HL-60 (cell line): ENCODE data around the gene RHOB.

Source experiments
- DNase-seq, 2 experiments: peaks; one replicate each; pipeline ENCODE4 v3.0.0-alpha.2; 2010 to 2020; ENCODE audit warnings: low read depth in 1 of 2, low spot score in 1 of 2
- H3K27ac ChIP-seq: fragments of 250-450 bp; sonication (Bioruptor Pico); replicated peaks from 2 replicates; pipeline ENCODE4 v1.5.1; 2020; ENCODE audit warnings: mild to moderate bottlenecking, moderate library complexity
- H3K27me3 ChIP-seq: fragments of 250-450 bp; sonication (Bioruptor Pico); 2 replicates; pipeline ENCODE4 v1.5.1; 2021; ENCODE audit warnings: mild to moderate bottlenecking, moderate library complexity; ENCODE audit not compliant: insufficient read depth, poor library complexity, severe bottlenecking
- H3K4me3 ChIP-seq: replicated peaks from 2 replicates; pipeline ENCODE4 v1.5.1; 2011; ENCODE audit warnings: mild to moderate bottlenecking, control low read depth, low read length; ENCODE audit not compliant: insufficient read depth
- CTCF ChIP-seq: IDR thresholded peaks from one replicate; pipeline ENCODE4 v1.5.1; 2011; ENCODE audit warnings: low read length, control low read depth, inconsistent platforms; ENCODE audit not compliant: insufficient read depth
- GABPA ChIP-seq: IDR thresholded peaks from 2 replicates; pipeline ENCODE4 v1.6.1; 2012; ENCODE audit warnings: low read depth
- POLR2AphosphoS5 ChIP-seq: IDR thresholded peaks from 2 replicates; pipeline ENCODE4 v1.6.1; 2012; ENCODE audit warnings: low read depth
- REST ChIP-seq: IDR thresholded peaks from 2 replicates; pipeline ENCODE4 v1.6.1; 2012; ENCODE audit warnings: low read depth; ENCODE audit not compliant: insufficient replicate concordance
- SPI1 ChIP-seq: IDR thresholded peaks from 2 replicates; pipeline ENCODE4 v1.6.1; 2012; ENCODE audit warnings: low read depth, mild to moderate bottlenecking, borderline replicate concordance

Gene RHOB

GRCh38 chr2:20465716-20466394 is 19.0 kb downstream of the RHOB start:
- Histone ChIP-seq H3K27ac (no peak overlapping the region), H3K27me3 (no peaks in the 10 kb centered on the region), H3K4me3 (no peak overlapping the region)
- TF ChIP-seq REST (no peak), CTCF (no peak), SPI1 (no peak), POLR2AphosphoS5 (no peak), GABPA (no peak)
- no peak for DNase-seq

GRCh38 chr2:20467789-20468548 is 21.1 kb downstream of the RHOB start:
- no peak overlapping the region for H3K4me3 ChIP-seq
- H3K27me3 ChIP-seq = no peaks in the 10 kb centered on the region
- no peak overlapping the region for H3K27ac ChIP-seq
- no peak for TF ChIP-seq REST
- TF ChIP-seq SPI1 = no peak
- no peak for TF ChIP-seq GABPA
- no peak for TF ChIP-seq CTCF
- no peak for TF ChIP-seq POLR2AphosphoS5
- no peak for DNase-seq

- H3K4me3 ChIP-seq = no peak overlapping the region
- DNase-seq = no peak
- TF ChIP-seq CTCF (no peak), REST (no peak), SPI1 (no peak), POLR2AphosphoS5 (no peak), GABPA (no peak)
- no peak overlapping the region for H3K27ac ChIP-seq
- H3K27me3 ChIP-seq = no peaks in the 10 kb centered on the region
Measured at GRCh38 chr2:20468549-20469500, 22.0 kb downstream of the RHOB start.
